HG03196 (cell line): ENCODE data around the gene RGPD4.

Source experiments
- ATAC-seq: cut with Tn5 transposase; IDR thresholded peaks from one replicate; pipeline ENCODE4 v1.9.1; 2021; ENCODE audit not compliant: unreplicated experiment

The RGPD4 gene

GRCh38 chr2:107927034-107927534 is 100.4 kb downstream of the RGPD4 start:
- no peak for ATAC-seq

GRCh38 chr2:107931412-107931811 is 104.7 kb downstream of the RGPD4 start:
- no peak for ATAC-seq

DNA sequence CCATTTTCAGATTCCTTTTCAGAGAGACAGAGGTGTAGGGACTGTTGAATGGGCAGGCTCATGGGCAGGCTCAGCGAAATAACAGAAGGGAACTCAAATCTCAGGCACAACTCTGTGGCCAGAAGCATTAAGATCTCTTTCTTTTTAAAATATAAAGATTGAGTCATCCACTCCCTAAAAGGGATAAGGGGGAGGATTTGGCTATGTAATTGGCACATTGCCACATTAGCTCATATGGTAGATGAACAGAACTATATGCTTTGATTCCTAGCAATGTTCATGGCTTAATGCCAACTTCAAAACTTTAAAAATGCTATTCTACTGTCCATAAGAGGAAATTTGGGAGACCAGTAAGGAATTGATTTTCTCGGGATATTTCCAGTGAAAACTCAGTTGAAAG is 105.8 kb downstream of the RGPD4 start:
- no peak for ATAC-seq

- no peak for ATAC-seq
Observed at GRCh38 chr2:107932979-107933378, 106.3 kb downstream of the RGPD4 start.

- no peak for ATAC-seq
Observed at GRCh38 chr2:107936433-107937359, 110.0 kb downstream of the RGPD4 start.
